Thymus (tissue), 11 donors: ENCODE results near the gene ACTG2. TPM values are rescaled to one million over a fixed set of nuclear protein-coding genes. Genes with fewer than 3 reads are reported as not detected.

Source experiments
- DNase-seq, 9 donors: peaks; one replicate each; pipeline ENCODE4 v3.0.0-alpha.2; 2013; ENCODE audit warnings: low spot score in 9 of 9, low read depth in 6 of 9, missing footprints in 1 of 9
- H3K27ac ChIP-seq, 2 donors: one replicate each; pipeline ENCODE4 v1.5.1; 2013; ENCODE audit warnings: control low read depth in 1 of 2, low read depth in 1 of 2, low read length in 1 of 2, mild to moderate bottlenecking in 1 of 2, moderate library complexity in 1 of 2
- H3K27me3 ChIP-seq, 2 donors: one replicate each; pipeline ENCODE4 v1.5.1; 2013; ENCODE audit warnings: low read length in 1 of 2; ENCODE audit not compliant: control insufficient read depth in 2 of 2, insufficient read depth in 1 of 2
- H3K36me3 ChIP-seq, 2 donors: one replicate each; pipeline ENCODE4 v1.5.1; 2013; ENCODE audit warnings: low read length in 1 of 2, mild to moderate bottlenecking in 1 of 2, moderate library complexity in 1 of 2; ENCODE audit not compliant: control insufficient read depth in 2 of 2, insufficient read depth in 2 of 2
- H3K4me1 ChIP-seq, 2 donors: one replicate each; pipeline ENCODE4 v1.5.1; 2013; ENCODE audit warnings: low read length in 2 of 2; ENCODE audit not compliant: control insufficient read depth in 2 of 2, insufficient read depth in 2 of 2
- H3K4me3 ChIP-seq, 2 donors: one replicate each; pipeline ENCODE4 v1.5.1; 2013; ENCODE audit warnings: low read length in 2 of 2, control low read depth in 1 of 2, mild to moderate bottlenecking in 1 of 2
- H3K9me3 ChIP-seq, 2 donors: one replicate each; pipeline ENCODE4 v1.5.1; 2013; ENCODE audit warnings: low read length in 1 of 2, mild to moderate bottlenecking in 1 of 2; ENCODE audit not compliant: control insufficient read depth in 2 of 2, insufficient read depth in 1 of 2
- WGBS: extraction: QIAGEN DNeasy Blood & Tissue Kit; methylation state at CpG from one replicate; pipeline ENCODE4 v1.1.7; 2013; 5-methylcytosine and 5-hydroxymethylcytosine counted together
- polyA plus RNA-seq: library from polyadenylated mRNA; stranded (reverse); fragments of 200-250 nt; gene quantifications from one replicate; pipeline ENCODE4 v1.2.3, GENCODE V29; 2013
- total RNA-seq: library from RNA; stranded (reverse); fragments of 120-200 nt; gene quantifications from one replicate; pipeline ENCODE4 v1.2.4, GENCODE V29; 2013
- donor health status: healthy.

The ACTG2 gene
- total and polyA plus RNA-seq, 2 donors: 0.61 to 45.1 TPM

DNA sequence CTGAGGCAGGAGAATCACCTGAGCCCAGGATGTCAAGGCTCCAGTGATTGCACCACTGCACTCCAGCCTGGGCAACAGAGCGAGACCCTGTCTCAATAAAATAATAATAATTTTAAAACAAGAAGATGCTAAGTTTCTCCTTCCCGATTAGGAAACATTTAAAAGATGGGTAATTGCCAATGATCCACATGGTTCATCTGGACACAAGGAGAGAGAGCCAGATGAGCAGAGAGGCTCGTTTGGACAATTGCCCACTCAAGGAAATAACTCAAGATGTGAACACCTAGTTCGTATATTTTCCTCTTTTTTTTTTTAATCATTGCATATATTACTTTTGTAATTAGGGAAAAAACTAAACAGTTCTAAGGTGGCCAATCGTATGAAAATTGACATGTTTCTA, 3.6 kb upstream of the ACTG2 start:
- Histone ChIP-seq H3K4me3 (no peak overlapping the region), H3K27me3 (no peaks in the 10 kb centered on the region), H3K9me3 (no peaks in the 10 kb centered on the region), H3K36me3 (no peaks in the 10 kb centered on the region), H3K27ac (no peak overlapping the region), H3K4me1 (no peaks in the 10 kb centered on the region)
- no peak for DNase-seq
- 97% methylated on average over 5 of the region's 5 CpGs for WGBS

DNA sequence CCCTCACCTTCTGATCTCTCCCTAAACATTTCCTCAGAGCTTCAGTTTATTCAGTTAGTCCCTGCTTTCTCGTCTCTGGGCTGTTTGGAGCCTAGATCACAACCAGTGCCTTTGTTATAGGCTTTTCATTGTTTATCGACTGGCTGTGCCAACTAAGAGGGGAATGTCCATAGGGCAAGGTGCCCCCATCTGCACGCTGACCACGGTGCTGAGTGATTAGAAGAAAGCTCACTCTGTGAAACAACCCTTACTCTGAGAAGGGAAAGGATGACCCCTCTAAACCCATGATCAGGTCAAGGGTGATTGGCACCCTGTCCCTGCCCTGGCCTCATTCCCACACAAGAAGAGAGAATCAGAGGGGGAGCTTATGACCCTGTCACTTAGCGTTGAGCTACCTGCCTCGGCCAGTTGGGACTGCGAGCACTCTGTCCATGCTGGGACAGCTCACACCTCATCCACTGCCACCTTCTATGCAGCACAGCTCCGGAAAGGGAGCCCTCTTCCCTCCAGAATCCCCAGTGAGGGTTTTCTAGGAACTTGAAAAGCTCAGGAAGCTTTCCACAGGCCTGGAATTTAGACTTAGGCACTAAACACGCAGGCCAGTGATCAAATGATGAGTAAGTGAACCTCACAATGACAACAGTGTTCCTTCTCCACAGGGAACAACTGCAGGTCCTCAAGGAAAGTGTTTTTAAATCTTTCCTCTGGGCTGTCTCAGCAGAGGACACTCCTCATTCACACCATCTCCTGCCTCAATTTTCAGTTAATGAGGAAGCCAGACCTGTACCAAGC, 2.3 kb upstream of the ACTG2 start:
- H3K27me3 ChIP-seq: no peaks in the 10 kb centered on the region
- H3K4me3 ChIP-seq: no peak overlapping the region
- 95% methylated on average over 9 of the region's 9 CpGs for WGBS
- DNase-seq: no peak
- H3K9me3 ChIP-seq: no peaks in the 10 kb centered on the region
- H3K4me1 ChIP-seq: no peaks in the 10 kb centered on the region
- no peaks in the 10 kb centered on the region for H3K36me3 ChIP-seq
- H3K27ac ChIP-seq: no peak overlapping the region

DNA sequence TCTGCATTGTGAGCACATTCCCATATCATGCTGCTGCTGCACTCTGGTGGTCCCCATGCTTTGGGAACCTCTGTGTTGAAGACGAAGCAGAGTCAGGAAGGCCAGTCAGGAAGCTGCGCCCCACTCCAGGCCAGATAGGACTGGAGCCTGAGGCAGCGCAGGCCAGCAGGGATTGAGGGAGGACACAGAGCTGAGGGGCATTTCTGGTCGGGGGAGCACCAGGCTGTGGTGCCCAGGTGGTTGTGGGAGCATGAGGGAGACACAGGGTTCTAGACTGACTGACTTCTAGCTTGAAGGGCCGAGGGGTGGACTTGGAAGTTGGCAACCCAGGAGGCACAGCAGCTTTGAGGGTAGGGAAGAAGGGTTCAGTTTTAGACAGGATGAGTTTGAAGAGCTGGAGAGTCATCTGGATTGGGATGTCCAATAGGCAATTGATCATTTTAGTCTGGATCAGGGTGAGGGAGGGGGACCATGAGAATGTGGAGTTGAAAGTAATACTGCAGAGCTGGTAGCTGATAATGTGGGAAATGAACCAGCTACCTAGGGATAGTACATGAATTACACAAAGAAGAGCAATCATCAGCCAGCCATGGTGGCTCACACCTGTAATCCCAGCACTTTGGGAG, 1.4 kb upstream of the ACTG2 start:
- H3K9me3 ChIP-seq: no peaks in the 10 kb centered on the region
- H3K27me3 ChIP-seq: no peaks in the 10 kb centered on the region
- peaks cover 1 to 6% of the 10 kb centered on the region in 2 donors for H3K4me1 ChIP-seq
- WGBS: 79% methylated on average over 5 of the region's 5 CpGs
- H3K4me3 ChIP-seq: no peak overlapping the region
- no peak overlapping the region for H3K27ac ChIP-seq
- no peaks in the 10 kb centered on the region for H3K36me3 ChIP-seq
- no peak for DNase-seq

DNA sequence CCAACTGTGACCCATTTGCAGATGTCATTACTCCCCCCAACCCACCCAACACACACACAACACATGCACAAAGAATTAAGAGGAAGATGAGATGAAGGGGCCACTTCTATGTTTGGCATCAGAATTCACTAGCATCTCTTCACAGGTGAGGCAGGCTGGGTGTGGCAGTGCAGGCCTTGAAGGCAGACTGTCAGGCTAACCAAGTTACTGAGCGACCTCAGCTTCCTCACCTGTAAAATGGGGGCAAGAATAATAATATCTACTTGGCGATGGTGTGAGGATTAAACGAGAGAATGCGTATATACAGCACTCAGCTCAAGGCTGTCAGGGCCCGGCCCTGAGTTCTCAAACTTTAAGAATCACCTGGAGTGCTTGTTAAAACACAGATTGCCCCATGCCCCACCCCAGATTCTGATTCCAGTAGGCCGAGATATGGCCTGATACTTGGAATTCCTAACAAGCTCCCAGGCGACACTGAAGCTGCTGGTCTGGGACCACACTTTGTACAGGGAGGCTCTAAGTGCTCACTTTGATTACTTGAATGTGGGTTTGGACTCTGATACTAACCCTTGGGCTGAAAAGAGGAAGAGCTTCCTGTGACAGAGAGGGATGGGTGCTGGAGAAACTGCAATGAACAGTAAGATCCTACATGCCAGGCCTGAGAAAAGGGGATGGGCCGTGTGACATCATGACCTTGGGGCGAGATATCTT, 1.1 kb downstream of the ACTG2 start:
- H3K9me3 ChIP-seq: no peaks in the 10 kb centered on the region
- H3K4me1 ChIP-seq: peaks cover 8 to 19% of the 10 kb centered on the region in 2 donors
- H3K27ac ChIP-seq: no peak overlapping the region
- WGBS: 97% methylated on average over 9 of the region's 9 CpGs
- no peak overlapping the region for H3K4me3 ChIP-seq
- H3K36me3 ChIP-seq: no peaks in the 10 kb centered on the region
- DNase-seq: no peak
- H3K27me3 ChIP-seq: no peaks in the 10 kb centered on the region

DNA sequence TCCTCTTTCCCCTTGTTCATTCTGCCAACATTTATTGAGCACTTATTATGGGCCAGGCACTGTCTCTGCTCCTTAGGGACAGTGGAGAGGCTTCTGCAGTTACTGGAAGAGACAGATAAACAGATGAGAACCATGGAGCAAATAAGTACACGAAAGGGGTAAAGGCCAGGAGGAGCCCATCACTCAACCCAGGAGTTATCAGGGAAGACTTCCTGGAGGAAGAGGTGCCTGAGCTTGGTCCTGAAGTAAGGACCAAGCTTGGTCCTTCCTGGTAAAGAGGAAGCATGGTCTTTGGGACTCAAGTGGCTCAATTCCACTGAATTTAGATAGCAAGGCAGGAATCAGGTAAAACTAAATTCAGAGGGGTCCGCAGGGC, 1.7 kb downstream of the ACTG2 start:
- Histone ChIP-seq H3K4me3 (no peak overlapping the region), H3K4me1 (peaks cover 8 to 19% of the 10 kb centered on the region in 2 donors), H3K36me3 (no peaks in the 10 kb centered on the region), H3K9me3 (no peaks in the 10 kb centered on the region), H3K27ac (no peak overlapping the region), H3K27me3 (no peaks in the 10 kb centered on the region)
- no peak for DNase-seq
- 98% methylated on average over 2 of the region's 2 CpGs for WGBS

DNA sequence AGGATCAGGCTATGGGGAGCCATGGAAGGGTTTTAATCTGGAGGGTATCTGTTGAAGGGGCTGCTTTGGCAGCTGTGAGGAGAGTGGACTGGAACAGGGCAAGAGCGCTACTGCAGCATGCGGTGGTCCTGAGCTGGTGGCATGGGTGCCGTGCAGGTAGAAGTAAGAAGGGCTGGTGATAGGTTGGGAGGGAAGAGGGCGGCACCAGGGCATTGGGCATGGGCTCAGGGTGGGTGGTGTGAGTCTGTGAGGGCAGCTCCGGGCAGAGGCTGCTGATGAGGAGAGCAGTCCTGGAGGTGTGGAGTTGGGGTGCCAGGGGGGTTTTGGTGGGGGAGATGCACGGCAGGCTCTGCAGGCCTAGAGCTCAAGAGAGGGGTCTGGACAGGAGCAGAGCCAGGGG, 2.1 kb downstream of the ACTG2 start:
- Histone ChIP-seq H3K36me3 (no peaks in the 10 kb centered on the region), H3K4me3 (no peak overlapping the region), H3K4me1 (peaks cover 8 to 19% of the 10 kb centered on the region in 2 donors), H3K9me3 (no peaks in the 10 kb centered on the region), H3K27me3 (no peaks in the 10 kb centered on the region), H3K27ac (peak overlapping the region in 1 of 2 donors; percentile 21)
- whole genome bisulfite sequencing: 81% methylated on average over 6 of the region's 6 CpGs
- no peak for DNase-seq

DNA sequence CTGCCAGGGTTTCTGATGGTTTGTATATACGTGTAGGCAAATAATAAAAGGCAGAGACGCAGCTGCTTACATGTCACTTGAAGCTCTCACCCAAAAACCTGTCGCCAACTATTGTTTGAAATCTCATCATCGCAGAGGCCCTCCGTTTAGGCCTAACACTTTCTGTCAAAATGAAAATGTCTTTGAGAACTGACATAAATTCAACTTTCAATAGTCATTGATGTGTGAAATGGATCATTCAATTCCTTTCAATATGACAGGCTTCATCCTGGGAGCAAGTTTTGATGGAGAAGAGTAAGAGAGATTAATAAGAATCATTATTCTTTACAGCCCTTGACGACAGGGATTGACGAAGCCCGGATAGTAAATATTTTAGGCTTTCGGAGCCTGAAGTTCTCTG, 2.7 kb downstream of the ACTG2 start:
- Histone ChIP-seq H3K27ac (no peak overlapping the region), H3K27me3 (no peaks in the 10 kb centered on the region), H3K9me3 (no peaks in the 10 kb centered on the region), H3K36me3 (no peaks in the 10 kb centered on the region), H3K4me3 (no peak overlapping the region), H3K4me1 (peaks cover 8 to 19% of the 10 kb centered on the region in 2 donors)
- DNase-seq: no peak
- WGBS: 92% methylated on average over 9 of the region's 9 CpGs

DNA sequence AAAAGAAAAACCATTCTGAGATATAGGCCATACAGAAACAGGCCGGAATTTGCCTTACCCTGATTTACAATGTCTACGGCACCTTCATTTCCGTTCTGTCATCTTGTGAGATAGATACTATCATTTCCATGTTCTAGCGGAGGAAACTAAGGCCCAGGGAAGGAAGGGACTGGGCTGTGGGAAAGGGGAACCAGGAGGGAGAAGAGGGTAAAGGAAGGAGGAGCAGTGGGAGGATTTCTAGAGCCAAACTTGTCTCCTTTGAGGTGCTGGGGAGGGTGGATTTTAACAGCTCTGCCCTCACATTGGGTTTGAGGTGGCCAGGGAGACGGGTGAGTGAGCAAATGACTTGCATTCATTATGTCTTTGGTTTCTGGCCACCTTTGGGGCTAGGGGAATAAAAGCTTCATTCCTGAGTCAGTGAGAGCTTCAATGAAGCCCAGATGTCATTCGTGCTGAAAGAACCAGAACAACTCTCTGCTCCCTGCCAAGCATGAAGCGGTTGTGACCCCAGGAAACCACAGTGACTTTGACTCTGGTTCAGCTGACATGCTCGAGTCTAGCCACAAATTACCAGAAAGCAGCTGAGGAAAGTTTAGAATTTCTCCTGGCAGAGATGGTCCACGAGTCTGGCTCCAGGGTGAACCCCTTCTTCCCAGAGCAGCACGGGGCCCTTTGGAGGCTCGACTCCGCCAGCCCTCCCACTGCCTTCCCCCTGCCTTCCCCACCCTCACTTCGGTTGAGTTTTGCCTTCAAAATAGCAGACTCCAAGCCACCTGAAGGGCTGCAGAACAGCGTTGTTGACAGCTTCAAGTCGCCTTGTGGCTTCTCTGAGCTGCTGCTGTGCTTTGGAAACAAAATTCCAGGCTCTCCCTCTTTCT, 3.8 kb downstream of the ACTG2 start:
- Histone ChIP-seq H3K36me3 (no peaks in the 10 kb centered on the region), H3K9me3 (no peaks in the 10 kb centered on the region), H3K27ac (peak overlapping the region; percentile 25 to 54), H3K4me1 (peaks cover 11 to 27% of the 10 kb centered on the region in 2 donors), H3K27me3 (no peaks in the 10 kb centered on the region), H3K4me3 (no peak overlapping the region)
- WGBS: 24% methylated on average over 15 of the region's 15 CpGs
- peak in 6 of 9 donors; percentile 37 to 75 (median 50) for DNase-seq
